ENCODE data around the gene RYR2. TPM values are rescaled to one million over a fixed set of nuclear protein-coding genes. Genes with fewer than 3 reads are reported as not detected.

Gene RYR2
- total and polyA plus RNA-seq, 8 donors, result 0.25 to 33.5 (median 2.5) TPM

- Histone ChIP-seq H3K4me1 (no peaks in the 10 kb centered on the region), H3K27me3 (no peaks in the 10 kb centered on the region), H3K36me3 (no peaks in the 10 kb centered on the region), H3K9me3 (no peaks in the 10 kb centered on the region), H3K4me3 (no peak overlapping the region), H3K27ac (no peak overlapping the region)
- DNase-seq, result no peak
- no peak for TF ChIP-seq CTCF (IDR thresholded peaks at IDR 0.05)
- TF ChIP-seq POLR2AphosphoS5 (IDR thresholded peaks at IDR 0.05), result no peak
- TF ChIP-seq EP300 (IDR thresholded peaks at IDR 0.05), result no peak
- TF ChIP-seq POLR2A (IDR thresholded peaks at IDR 0.05), result no peak
- intact Hi-C loops (cut with DNase I; ENCODE audit: low total_unique reads), result no loop called here
Measured at GRCh38 chr1:237879195-237879594, 837.2 kb downstream of the RYR2 start.

Small RNA genes within 50 kb of the gene (small RNA-seq; reads per million reads assigned to genes)
- gene MIR4428 (0 to 0.10 (median 0) reads per million in 4 donors), gene RF00402 (0 reads per million in 4 donors)

Other genes with a start within 250 kb of the RYR2 start
- 10 to 100 TPM; 22.2 to 57.3 (median 27.2) TPM for gene MTR, start 246.9 kb upstream of the RYR2 start, total RNA-seq
- gene MTR, start 246.9 kb upstream of the RYR2 start, polyA plus RNA-seq, result 1 to 10 TPM; 3.1 to 4.3 (median 3.7) TPM
- gene MT1HL1, start 37.7 kb upstream of the RYR2 start, total RNA-seq, result not detected
- not detected for gene MT1HL1, start 37.7 kb upstream of the RYR2 start, polyA plus RNA-seq